Prostate gland (tissue), 2 donors: Measurements from ENCODE around the gene JMJD1C.

Source experiments
- POLR2A ChIP-seq: fragments of 450-650 bp; IDR thresholded peaks from one replicate; pipeline ENCODE4 v1.6.1; 2016; ENCODE audit warnings: antibody characterized with exemption, mild to moderate bottlenecking
- POLR2AphosphoS5 ChIP-seq: sonication (generic); formaldehyde crosslinking; IDR thresholded peaks from one replicate; pipeline ENCODE4 v1.6.1; 2017; ENCODE audit warnings: antibody characterized with exemption
- TF ChIP-seq, protein P1 (sequence below), 4 experiments: fragments of 200-600 bp in 2 of 4; fragments of 450-650 bp in 2 of 4; sonication (generic) in 2 of 4; IDR thresholded peaks; 1 replicate in 3 of 4; 2 replicates in 1 of 4; pipeline ENCODE4 v1.5.1; 2016 to 2019; ENCODE audit warnings: antibody characterized with exemption in 4 of 4, mild to moderate bottlenecking in 2 of 4, moderate library complexity in 2 of 4

DNA sequence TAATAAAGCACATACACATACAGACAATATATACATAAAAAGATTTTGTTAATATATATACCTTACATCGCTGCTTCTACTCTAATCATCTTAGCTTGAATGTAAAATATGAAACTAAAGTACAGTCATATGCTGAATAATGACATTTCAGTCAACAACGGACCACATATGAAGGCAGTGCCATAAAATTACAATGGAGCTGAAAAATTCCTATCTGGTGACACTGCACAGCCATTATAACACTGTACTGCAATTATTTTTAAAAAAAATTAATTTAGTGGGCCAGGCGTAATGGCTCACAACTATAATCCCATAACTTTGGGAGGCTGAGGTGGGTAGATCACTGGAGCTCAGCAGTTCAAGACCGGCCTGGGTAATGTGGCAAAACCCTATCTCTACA, 122.3 kb downstream of the JMJD1C start:
- TF ChIP-seq, protein P1, sequence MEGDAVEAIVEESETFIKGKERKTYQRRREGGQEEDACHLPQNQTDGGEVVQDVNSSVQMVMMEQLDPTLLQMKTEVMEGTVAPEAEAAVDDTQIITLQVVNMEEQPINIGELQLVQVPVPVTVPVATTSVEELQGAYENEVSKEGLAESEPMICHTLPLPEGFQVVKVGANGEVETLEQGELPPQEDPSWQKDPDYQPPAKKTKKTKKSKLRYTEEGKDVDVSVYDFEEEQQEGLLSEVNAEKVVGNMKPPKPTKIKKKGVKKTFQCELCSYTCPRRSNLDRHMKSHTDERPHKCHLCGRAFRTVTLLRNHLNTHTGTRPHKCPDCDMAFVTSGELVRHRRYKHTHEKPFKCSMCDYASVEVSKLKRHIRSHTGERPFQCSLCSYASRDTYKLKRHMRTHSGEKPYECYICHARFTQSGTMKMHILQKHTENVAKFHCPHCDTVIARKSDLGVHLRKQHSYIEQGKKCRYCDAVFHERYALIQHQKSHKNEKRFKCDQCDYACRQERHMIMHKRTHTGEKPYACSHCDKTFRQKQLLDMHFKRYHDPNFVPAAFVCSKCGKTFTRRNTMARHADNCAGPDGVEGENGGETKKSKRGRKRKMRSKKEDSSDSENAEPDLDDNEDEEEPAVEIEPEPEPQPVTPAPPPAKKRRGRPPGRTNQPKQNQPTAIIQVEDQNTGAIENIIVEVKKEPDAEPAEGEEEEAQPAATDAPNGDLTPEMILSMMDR (IDR thresholded peaks at IDR 0.05): no peak
- no peak for TF ChIP-seq POLR2AphosphoS5
- no peak for TF ChIP-seq POLR2A
